GM12878 (cell line): ENCODE measurements around the gene SHROOM2. TPM values are rescaled to one million over a fixed set of nuclear protein-coding genes. Genes with fewer than 3 reads are reported as not detected.

Experiments
- BCLAF1 ChIP-seq: fragments of 450-650 bp; IDR thresholded peaks from 2 replicates; pipeline ENCODE4 v1.6.1; 2017; ENCODE audit warnings: antibody characterized with exemption, mild to moderate bottlenecking, moderate library complexity
- MYB ChIP-seq: fragments of 150-350 bp; IDR thresholded peaks from 2 replicates; pipeline ENCODE4 v1.6.1; 2014; ENCODE audit warnings: mild to moderate bottlenecking, low read depth, low read length, borderline replicate concordance
- POLR2AphosphoS5 ChIP-seq: IDR thresholded peaks from 2 replicates; pipeline ENCODE4 v1.6.1; 2011; ENCODE audit warnings: mild to moderate bottlenecking, low read length, inconsistent platforms
- REST ChIP-seq: IDR thresholded peaks from 2 replicates; pipeline ENCODE4 v1.6.1; 2012; ENCODE audit warnings: mild to moderate bottlenecking, low read depth, low read length
- SP1 ChIP-seq: IDR thresholded peaks from one replicate; pipeline ENCODE4 v1.6.1; 2011; ENCODE audit warnings: low read depth, low read length
- ZNF592 ChIP-seq: fragments of 450-650 bp; IDR thresholded peaks from 2 replicates; pipeline ENCODE4 v1.6.1; 2017; ENCODE audit warnings: mild to moderate bottlenecking, moderate library complexity
- polyA plus RNA-seq, 11 experiments: library from polyadenylated mRNA; depleted of rRNA in 4 of 11; unstranded in 6 of 11; stranded (reverse) in 5 of 11; fragments of >200 nt; fragmentation: Nextera tagmentation in 4 of 11; fragmentation: Illumina TruSeq in 1 of 11; extraction: Ambion mirVana in 4 of 11; extraction: Trizol in 1 of 11; gene quantifications; 1 replicate in 1 of 11; 2 replicates in 10 of 11; pipeline versions ENCODE4 v1.2.1 to v1.2.3, GENCODE V29; 2011 to 2016; ENCODE audit warnings: inconsistent platforms in 2 of 11, missing spikeins in 2 of 11, low read depth in 1 of 11
- total RNA-seq, 4 experiments: library from RNA; depleted of rRNA in 3 of 4; stranded (reverse); fragments of >200 nt in 3 of 4; fragmentation: Illumina TruSeq in 1 of 4; extraction: Trizol in 1 of 4; gene quantifications; 2 replicates each; pipeline versions ENCODE4 v1.2.1 to v1.2.3, GENCODE V29; 2013 to 2021
- TF ChIP-seq, protein P1 (sequence below): fragments of 450-650 bp; IDR thresholded peaks from 2 replicates; pipeline ENCODE4 v1.6.1; 2014; ENCODE audit warnings: mild to moderate bottlenecking

SHROOM2 gene
- total and polyA plus RNA-seq, 10 of the 15 experiments (the other 5 are each of a cell fraction or from before 2014, with no cell fraction given), result under 0.01 to 0.15 (median 0.09) TPM; not detected in 2

DNA sequence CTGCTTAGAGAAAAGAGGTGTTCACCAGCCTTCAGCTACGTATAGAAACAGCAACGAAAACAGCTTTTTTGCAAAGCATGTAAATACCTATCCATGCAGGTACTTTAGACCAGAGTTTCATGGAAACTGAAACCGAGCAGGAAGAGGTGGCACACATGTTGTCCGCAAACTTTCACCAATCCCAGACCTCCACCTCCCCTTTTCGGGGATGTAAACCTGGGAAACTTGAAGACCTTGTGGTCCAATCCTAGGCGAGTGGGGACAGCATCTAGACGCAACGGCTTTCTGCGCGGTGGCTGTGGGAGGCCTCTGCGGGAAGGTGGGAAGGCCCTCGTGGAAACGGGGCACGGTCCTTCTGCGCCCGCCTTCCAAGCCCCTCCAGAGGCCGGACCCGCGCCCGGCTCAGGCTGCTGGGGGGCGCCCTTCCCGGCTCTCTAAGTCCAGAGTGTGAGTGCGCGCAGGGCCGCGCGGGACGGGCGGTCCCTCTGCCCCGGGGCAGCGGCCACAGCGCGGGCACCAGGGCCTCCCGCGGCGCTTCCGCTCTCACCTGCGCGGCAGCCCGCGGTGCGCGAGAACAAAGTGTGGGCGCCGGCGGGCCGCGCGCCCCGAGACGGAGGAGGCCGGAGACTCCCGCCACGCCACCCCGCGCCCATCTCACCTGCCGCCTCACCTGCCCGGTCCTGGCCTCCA lies 830 bp upstream of the SHROOM2 start (continued):
- no peak for TF ChIP-seq REST
- no peak for TF ChIP-seq POLR2AphosphoS5
- no peak for TF ChIP-seq ZNF592
- no peak for TF ChIP-seq MYB
- no peak for TF ChIP-seq BCLAF1
- TF ChIP-seq SP1, result no peak
- TF ChIP-seq, protein P1, sequence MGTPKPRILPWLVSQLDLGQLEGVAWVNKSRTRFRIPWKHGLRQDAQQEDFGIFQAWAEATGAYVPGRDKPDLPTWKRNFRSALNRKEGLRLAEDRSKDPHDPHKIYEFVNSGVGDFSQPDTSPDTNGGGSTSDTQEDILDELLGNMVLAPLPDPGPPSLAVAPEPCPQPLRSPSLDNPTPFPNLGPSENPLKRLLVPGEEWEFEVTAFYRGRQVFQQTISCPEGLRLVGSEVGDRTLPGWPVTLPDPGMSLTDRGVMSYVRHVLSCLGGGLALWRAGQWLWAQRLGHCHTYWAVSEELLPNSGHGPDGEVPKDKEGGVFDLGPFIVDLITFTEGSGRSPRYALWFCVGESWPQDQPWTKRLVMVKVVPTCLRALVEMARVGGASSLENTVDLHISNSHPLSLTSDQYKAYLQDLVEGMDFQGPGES, result no peak
- TF ChIP-seq, all 136 proteins: peak for 0
